Glomerular visceral epithelial cell (primary cell): ENCODE results near the gene EPHB2.
"Not testable (repeated sequence)": the region's sequence is repeated elsewhere in the genome, so short reads cannot be mapped to it uniquely, and the experiment has no call there.

ENCODE experiments used
- DNase-seq: peaks from one replicate; pipeline ENCODE4 v3.0.0-alpha.2; 2016; ENCODE audit errors: extremely low spot score

The EPHB2 gene

DNA sequence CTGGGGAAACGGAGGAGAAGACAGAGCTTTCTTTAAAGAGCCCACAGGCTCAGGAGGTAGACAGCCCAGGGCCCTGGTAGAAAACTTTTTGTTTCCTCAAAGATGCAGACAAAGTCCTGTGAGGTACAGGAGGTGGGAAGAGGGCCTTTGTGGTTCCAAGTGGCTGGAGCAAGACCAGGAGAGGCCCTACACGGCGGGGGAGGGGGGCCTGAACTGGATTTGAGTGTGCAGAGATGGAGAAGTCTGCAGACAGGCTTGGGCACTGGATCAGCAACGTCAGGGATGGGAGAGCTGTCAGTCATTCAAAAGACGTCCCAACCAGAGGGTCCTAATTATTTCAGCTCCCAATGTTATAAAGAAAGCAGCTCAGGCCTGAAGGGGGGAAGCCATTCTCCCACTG is 126.2 kb downstream of the EPHB2 start:
- DNase-seq = no peak

DNA sequence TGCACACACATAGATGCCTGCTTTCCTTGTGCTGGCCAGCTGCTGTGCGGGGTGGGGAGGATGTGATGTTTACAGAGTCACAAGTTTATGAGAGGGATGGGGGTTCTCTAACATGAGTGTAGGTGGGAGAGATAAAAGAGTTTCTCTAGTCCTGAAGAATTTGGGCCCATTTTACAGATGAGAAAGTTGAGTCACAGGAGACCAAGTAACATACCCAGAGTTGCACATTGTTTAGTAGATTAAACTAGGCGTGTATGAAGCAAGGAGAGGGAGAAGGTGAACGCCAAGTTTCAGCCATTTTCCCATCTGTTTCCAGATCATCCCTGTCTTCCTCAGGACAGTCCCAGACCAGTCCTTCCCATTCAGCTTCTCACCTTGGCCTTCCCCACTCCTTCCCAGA is 126.7 kb downstream of the EPHB2 start:
- DNase-seq = no peak

DNA sequence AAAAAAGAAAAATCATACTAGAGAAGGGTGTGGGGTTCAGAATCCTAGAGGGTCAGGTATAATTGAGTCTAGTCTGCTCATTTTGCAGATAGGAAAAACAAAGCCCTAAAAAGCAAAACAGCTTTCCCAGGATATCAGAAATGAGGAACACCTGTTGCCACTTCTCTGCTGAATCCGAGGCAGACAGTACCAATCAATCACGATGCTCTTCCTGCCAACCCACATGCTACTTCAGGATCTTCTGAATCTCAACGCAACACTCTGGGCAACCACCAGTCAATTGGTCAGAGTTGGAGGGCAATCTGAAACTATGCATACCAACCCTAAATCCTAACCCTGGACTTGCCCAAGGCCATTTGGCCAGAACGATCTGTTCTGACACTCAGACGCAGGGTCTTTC is 128.3 kb downstream of the EPHB2 start:
- DNase-seq = no peak

DNA sequence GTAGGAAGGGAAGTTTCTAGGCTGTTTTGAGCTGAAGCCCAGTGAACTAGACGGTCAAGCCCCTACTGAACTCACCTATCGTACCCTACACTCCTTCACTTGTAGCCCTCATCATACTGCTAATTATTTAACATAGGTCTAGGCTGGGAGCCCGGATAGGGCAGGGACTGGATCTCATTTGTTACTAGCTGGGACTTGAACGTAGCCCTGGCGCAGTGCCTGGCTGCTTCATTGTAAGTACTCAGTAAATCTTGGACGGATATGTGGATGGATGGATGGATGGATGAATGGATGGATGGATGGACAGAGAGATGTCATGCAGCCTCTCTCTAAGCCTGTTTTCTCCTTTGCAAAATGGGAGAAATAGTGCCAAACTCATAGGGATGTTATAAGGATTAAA is 129.2 kb downstream of the EPHB2 start:
- no peak for DNase-seq

DNA sequence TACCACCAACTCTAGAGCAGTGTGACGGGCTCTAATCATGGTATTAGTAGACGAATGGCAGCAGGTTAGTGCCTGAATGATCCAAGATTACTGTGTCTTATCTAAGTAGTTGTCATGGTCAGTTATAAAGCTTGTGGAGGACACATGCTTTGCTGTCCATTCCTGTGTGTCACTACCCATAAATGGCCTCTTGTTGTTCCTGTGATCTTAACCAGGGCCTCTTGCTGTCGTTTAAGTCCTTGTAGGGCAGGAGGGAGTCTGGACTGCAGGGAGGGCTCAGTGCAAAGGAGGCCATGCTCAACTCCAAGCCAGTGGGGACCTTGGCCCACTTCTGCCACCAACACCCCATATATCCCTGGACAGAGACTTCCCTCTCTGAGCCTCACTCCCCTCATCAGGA is 130.5 kb downstream of the EPHB2 start:
- no peak for DNase-seq

DNA sequence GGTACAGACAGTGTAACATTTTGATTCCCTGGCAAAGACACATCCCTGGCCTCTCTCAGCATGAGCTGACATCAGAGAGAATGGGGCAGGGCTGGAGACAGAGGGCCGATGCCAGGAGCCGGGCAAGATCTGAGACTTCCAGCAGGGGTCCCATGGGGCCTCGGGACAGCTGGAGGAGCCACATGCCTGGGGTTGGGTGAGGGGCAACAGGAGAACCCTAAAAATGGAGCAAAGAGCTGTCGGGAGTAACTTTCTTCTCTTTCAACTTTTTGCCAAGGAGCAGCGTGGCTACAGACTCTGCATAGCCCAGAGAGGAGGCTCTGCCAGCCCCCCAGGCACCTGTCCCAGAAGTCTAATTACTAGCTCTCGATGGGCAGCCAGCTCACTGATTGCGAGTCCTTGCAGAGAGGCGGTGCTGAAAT is 131.2 kb downstream of the EPHB2 start:
- no peak for DNase-seq

DNA sequence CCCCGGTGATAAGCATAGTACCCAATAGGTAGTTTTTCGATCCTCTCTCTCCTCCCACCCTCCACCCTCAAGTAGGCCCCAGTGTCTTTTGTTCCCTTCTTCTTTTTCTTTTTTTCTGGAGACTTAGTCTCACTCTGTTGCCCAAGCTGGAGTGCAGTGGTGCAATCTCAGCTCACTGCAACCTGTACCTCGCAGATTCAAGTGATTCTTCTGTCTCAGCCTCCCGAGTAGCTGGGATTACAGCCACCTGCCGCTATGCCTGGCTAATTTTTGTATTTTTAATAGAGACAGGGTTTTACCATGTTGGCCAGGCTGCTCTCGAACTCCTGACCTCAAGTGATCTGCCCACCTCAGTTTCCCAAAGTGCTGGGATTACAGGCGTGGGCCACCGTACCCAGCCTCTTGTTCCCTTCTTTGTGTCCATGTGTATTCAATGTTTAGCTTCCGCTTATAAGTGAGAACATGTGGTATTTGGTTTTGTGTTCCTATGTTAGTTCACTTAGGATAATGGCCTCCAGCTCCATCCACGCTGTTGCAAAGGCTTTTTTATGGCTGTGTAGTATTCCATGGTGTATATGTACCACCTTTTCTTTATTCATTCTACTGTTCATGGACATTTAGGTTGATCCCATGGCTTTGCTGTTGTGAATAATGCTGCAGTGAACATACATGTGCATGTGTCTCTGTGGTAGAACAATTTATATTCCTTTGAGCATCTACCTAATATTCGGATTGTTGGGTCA is 133.0 kb downstream of the EPHB2 start:
- DNase-seq = not testable (repeated sequence)

DNA sequence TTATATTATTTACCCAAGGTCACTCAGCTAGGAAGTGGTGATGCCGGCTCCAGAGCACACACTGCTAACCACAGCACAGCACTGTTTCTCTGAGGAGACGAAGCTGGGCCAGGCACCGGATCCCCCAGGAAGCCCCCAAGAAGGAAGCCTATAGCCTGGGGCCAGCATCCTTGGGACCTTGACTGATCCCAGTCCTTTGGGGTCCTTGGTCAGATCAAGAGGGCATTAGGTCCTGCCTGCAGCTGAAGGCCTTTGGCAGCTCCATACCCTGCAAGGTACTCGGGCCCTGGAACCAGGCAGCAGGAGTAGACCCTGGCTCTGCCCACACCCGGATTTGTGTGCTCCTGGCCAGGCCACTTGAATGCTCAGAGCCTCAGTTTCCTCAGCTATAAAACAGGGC is 134.0 kb downstream of the EPHB2 start:
- DNase-seq = no peak

DNA sequence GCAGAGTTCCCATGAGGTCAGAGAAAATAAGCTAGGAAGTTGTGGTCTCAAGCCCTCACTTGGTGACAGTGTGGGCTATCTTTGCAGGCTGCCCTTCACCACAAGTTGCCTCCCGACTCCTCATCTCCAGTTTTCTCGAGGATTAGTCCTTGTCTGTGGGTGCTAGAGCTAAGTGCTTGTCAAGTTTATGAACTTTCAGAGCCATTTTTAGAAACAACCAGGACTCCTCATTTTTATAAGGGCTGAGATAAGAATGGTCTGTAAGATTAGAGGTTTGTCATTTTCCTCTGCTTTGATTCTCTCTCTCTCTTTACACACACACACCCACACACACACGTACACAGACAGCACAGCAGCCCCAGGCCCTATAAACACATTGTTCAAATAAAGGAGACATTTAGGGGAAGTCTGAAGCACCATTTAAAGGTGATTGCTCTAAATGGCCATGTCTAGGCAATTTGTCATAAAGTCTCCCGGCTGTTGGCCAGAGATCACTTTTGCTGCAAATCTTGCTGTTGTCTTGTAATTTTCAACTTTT is 134.8 kb downstream of the EPHB2 start:
- DNase-seq = no peak

DNA sequence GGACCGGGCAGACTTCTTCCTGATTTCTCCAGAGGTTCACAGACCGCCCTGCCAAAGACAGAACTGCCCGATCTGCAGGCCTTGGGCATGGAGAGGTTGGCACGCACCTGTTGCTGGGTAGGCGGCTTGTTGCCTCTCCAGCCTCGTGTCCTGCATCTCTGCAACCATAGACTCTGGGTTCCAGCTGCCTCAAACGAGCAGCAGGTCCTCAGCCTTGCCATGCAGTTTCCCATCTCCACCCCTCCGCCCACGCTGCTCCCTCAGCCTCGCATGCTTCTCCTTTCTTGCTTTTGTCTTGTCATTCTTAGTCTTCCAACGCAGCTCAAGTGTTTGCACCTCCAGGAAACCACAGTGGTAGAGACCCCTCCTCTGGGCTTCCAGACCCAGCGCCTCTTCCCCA is 135.8 kb downstream of the EPHB2 start:
- DNase-seq = no peak

DNA sequence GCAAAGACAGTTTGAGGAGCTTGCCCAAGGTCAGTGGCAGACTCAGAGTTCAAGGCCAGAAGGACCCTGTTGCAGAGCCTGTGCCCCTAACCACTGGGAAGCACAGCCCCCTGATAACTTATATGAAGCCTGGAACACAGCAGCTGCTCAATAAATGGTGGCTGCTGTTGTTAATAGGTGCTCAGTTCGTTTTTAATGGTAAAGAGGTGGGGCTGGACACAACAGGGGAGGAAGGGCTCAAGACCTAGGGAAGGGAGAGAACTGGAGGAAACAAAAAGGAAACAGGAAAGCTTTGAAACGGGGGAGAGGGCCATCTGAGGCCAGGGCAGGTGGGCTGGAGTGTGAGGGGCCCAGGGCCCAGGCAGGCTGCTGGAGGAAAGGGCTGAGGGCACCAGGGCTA is 136.6 kb downstream of the EPHB2 start:
- DNase-seq = no peak

DNA sequence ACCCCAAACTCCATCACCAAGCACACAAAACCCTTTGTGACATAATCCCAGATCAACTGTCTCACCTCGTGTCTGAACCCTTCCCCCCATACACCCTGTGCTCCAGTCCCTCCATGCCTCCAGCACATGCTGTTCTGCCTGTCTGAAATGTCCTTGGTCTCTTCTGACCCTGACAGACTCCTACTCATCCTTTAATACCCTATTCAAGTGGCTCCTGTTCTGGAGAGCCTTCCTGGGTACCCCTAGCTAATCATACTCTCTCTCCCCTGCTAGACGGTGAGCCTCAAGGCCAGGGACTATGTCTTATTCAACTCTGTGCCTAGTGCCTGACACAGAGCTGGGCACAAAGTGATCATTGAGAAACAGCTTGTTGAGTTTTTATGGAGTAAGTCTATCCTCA is 137.1 kb downstream of the EPHB2 start:
- DNase-seq = no peak

DNA sequence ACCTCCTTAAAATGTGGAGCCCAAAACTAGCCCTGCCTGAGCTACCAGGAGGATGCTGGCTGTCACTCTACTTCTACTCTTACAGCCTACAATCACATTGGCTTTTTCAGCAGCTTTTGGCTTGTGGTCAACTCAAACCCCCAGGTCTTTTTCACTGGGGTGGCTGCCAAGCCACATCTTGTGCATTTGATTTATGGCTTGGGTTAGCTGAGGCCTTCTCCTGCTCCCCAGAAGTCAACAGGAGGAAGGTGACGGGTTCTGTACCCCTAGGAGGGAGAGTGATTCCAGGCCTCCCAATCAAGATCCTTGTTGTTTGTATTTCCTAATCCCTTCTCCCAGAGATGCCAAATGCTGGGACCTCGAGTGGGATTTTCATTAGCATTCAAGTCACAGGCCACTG is 137.8 kb downstream of the EPHB2 start:
- no peak for DNase-seq

DNA sequence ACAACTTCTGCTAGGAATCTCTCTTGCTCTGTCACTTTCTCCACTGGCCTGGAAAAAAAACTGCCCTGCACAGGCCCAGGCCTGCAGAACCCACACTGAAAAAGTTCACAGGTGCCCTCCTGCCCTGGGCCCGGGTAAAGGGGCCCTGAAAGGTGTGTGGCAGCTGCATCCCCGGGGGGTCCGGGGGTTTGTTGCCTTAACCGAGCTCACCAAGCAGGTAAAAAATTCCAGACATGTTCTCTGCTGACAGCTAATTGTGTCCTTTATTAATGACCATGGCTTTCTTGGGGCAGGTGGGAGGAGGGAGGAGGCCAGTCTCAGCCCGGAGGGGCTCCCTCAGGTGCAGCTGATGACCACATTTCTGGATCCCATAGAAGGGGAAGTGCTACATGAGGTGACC is 139.1 kb downstream of the EPHB2 start:
- DNase-seq = no peak

DNA sequence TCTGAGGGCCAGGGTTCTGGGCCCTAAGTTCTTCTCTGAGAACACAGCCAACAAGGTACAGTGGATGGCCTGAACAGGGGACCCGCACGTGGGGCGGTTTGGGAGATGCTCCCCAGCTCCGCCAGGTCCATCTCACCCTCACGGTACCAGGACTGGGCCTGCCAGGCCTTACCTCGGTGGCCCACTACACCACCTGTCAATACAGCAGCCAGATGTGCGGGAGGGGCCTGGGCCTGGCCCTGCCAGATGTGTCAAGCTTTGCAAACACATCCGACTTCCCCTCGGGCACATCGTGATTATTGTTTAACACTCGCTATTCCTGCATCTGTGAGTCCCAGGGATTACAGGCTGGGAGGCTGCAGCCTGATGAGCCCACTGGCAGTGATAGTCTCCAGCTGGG is 139.6 kb downstream of the EPHB2 start:
- DNase-seq = no peak

DNA sequence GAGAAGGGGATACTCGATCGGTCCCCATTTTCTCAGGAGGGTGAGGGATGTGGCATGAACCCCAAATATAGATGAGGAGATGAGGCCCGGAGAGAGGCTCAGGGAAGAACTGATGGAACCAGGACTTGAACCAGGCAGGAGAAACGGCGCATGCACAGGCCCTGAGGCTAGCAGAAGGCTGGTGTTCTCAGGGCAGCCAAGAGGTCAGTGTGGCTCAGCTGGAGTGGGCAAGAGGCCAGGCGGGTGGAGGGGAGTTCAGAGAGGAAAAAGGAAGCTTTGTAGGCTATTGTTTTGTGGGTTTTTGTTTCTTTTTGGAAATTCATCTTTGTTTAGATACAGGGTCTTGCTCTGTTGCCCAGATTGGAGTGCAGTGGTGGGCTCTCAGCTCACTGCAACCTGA is 140.0 kb downstream of the EPHB2 start:
- no peak for DNase-seq

DNA sequence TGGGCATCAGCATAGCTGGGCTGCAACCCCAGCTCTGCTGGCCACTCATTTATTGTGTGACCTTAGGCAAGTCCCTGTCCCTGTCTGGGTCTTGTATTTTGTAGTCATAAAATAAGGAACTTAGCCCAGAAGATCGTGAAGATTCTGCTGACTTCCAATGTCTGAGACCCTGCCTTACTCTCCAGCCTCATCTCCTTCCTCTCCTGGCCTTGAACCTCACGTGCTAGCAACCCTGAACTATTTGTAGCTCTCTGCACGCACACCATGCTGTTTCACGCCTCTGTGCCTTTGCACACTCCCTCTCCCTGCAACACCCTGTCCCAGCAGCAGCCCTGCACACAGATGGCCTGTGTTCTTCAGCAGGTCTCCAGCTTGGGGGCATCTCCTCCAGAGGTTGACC is 140.9 kb downstream of the EPHB2 start:
- DNase-seq = no peak

DNA sequence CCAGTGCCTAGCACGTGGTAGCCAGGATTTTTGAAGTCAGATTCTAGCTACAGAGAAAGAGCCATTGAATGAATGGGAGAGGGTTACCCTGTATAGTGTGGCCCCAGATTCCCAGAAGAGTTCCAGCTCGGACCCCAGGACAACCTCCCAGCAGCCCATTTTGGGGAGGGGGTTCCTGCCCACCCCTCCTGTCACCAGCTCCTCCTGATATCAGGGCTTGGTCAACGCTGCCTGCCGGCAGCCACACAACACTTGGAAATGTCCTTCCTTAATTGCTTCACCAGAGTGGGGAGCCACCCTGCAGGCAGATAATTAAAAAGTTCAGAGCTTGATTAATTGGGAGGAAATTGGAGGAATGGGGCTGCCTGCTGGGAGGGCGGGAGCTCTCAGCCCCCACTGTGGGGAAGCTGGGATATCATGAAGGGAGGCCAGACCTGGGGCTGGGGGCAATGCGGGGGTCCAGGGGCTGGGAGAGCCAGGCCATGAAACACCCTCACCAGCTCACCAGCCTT is 141.6 kb downstream of the EPHB2 start:
- DNase-seq = no peak

DNA sequence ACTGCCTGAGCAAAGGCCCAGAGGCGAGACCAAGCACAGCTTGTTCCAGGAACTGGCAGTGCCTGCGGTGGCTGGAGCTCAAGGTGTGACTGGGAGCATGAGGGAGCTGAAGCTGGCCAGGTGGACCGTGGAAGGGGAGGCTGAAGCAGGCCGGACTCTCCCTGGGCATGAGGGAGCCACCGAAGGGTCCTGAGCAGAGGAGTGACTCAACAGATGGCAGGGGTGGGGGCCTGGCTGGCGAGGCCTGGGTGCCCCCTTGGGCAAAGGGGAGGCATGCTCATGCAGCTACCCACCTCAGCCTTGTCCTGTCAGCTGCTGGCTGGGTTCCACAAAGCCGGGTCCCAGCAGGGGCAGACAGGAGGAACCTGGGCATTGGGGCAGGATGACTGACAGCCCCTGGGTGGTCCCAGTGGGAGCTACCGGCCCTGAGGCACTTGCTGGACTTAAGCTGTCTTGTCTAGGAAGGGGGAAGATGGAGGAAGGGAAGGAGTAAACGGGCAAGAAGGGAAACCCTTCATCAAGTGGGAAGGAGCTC is 143.1 kb downstream of the EPHB2 start:
- DNase-seq = no peak

DNA sequence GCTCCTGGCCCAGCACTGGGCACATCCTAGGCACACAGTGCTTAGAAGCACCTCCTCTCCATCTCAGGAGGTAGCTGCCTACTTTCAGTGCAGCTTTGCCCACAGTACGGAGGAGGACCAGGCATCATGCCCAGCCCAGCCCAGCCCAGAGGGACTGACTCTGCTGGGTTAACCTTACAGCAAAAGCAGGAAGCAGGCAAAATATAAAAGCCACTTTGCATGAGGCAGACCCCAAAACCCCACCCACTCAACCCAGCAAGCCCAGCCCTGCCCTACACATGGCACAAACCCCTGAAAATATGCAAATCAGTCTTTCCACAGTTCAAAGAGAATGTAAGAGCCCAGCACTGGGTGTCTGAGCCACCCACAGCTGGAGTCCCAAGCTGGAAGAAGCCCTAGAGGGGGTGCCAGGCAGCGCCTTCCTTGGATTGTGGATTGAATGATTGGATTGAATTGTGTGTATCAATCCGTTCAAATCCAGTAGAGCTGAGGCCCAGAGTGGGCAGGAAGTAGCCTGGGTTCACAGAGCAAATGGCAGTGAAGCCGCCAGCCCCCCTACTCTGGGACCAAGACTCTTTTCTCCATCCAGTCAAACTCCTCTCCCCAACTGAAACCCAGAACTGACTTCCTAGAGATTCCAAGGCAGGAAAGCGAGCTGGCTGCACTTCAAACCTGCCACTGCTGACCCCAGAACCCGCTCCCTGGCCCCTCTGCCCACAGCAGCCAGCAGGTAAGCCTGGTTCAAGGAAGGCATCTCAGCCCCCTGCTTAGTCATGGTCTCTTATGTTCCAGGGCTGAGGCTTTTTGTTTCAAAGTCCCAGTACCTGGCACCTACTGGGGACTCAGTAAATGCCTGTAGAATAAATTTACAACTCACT is 144.3 kb downstream of the EPHB2 start:
- no peak for DNase-seq

DNA sequence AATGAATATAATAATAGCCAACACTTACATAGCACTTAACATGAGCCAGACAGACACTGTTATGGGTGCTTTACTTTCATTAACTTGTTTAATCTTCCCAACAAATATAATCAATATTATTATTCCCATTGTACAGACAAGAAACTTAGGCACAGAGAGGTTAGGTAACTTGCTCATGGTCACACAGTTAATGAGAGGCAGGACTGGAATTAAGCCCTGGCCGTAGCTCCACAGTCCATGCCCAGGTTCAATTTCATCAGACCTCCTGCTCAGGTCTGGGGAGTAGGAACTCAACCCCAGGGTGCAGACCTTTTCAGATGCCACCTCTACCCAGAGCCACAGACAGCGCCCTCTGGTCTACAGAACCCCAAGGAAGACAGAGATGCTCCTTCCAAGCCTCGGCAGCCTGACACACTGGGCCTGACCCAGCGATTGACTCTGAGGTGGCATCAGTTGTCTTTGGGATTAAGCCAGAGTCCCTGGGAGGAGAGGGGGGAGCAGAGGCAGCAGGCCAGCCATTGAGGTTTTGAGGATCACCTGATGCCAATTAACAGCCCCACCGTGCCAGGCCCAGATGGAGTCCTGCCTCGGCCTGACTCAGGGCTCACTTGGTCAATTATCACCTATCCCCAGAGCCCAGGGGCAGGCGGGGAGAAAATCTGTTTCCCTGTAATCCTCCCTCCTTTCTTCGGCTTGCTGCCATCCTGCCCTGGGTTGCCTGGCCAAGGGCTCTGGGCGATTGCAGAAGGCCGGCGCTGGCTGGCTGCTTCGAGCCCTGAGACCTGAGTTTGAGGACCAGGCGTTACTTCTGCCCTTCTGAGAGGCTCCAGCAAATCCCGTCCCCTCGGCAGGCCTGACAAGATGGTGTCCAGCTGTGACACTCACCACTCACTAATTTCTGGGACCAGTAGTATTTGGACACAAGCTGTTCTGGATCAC is 145.3 kb downstream of the EPHB2 start:
- peak; percentile 37 for DNase-seq
